GM21526 (cell line): ENCODE results near the gene NAB2.
A peak's percentile ranks its signal among the peaks of the same experiment; 100 is the strongest.
"Not testable (repeated sequence)": the region's sequence is repeated elsewhere in the genome, so short reads cannot be mapped to it uniquely, and the experiment has no call there.

Experiments
- ATAC-seq: cut with Tn5 transposase; IDR thresholded peaks from one replicate; pipeline ENCODE4 v1.9.1; 2021; ENCODE audit warnings: moderate library complexity; ENCODE audit not compliant: unreplicated experiment, low FRiP score

NAB2 gene

DNA sequence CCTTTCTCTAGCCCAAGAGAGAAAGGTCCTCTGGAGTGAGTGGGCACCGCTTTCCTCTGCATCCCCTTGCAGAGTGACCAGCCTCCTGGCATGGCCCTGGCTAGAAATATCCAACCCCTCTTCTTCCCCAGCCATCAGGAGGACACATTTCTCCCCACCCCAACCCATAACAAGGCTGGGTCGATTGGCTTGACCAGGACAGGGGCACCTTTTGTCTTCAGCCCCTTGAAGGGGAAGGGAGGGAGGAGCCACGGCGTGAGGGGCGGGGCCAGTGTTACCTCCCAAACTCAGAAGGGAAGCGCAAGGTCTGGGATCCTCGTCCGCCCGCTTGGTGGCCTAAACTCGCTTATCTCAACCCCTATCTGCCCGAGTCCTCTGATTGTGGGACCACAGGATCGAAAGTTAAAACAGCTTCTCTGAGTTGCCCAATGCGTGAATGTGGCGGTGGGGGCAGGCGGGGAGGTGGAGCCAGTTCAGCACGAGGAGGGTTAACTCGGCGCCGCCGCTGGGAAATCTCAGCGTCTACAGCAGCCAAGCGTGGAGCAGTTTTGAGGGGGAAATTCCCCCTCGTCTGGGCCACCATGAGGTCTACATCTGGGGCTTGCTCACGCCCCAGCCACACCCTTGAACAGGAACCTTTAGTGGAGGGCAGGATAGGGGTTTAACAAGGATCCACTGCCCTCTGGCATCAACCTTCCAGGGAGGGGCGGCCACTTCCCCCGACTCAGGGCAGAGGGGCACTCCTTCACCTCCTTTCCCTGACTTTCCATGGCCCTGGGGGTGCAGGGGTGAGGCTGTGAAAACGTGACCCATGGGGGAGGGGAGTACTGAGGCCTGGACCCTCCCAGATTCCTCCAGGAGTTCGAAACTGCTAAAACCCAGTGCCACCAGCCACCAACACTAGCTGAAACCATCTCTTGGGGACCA lies 21.5 kb downstream of the NAB2 start:
- ATAC-seq: peak; percentile 33

DNA sequence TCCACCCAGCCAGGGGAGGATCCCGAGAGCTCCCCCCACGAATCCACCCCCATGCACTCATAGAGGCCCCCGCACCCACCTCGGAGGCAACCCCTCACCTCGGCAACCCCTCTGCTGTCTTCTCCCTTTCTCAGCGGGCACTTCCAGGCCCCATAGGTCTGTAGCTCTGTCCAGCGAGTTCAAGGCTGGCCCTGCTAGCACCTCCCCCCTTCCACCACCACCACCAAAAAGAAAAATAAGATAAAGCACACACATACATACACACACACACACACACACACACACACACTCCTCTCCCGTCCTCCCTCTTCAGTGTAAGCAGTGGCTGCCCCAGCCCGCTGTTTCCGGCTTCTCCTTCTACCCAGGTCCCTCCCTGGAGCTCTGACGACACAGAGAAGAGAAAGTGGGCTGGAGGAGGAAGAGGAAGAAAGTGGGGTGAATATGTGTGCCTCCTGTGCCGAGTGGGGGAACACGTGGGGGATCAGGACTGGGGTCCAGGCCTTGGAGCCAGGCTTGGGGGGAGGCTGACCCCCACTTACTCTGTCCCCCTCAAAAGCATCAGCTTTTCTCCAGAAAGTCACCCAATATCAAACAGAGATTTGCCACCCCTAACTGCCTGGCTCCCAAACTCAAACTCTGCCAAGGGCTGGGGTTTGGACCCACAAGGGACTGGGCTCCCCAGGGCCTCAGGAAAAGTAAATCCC lies 22.3 kb downstream of the NAB2 start, which contains the start of gene STAT6:
Gene STAT6, minus strand, starts transcription at position 332 of the 704 bp plus-strand sequence. CDS start 3,084 bp downstream, outside the sequence.
- ATAC-seq: peak; percentile 51

DNA sequence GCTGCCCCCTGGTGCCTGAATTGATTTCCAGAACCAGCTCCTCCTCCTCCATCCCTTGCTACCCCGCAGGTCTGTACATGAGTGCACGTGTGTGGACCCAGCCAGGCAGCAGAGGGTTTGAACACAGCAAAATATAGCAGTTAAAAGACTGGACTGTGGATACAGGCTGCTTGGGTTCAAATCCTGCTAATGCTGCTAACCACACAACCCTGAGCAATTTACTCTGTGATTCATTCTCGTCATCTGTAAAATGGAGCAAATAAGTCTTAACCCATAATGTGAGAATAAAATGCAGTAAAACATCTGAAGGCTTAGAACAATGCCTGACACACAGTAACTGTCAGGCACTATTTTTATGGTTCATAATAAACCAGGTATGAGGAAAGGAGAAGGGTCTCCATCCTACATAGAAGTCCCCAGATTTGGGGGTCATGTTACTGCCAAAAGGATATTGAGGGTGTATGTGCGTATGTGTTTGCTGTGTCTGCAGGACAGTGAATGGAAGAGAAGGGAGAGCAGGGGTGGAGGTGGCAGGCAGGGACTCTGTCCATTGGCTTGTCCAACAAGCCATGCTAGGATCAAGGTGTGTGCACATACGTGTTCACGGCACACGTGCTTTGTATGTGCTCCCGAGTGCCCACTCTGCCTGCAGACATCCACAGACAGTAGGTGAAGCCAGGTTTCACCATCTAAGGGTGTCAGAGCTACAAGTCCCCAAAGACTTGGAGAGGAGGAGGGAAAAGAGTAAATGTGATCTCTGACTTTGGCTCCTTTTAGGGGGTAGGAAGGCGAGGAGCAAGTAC lies 23.8 kb downstream of the NAB2 start:
- peak; percentile 49 for ATAC-seq

DNA sequence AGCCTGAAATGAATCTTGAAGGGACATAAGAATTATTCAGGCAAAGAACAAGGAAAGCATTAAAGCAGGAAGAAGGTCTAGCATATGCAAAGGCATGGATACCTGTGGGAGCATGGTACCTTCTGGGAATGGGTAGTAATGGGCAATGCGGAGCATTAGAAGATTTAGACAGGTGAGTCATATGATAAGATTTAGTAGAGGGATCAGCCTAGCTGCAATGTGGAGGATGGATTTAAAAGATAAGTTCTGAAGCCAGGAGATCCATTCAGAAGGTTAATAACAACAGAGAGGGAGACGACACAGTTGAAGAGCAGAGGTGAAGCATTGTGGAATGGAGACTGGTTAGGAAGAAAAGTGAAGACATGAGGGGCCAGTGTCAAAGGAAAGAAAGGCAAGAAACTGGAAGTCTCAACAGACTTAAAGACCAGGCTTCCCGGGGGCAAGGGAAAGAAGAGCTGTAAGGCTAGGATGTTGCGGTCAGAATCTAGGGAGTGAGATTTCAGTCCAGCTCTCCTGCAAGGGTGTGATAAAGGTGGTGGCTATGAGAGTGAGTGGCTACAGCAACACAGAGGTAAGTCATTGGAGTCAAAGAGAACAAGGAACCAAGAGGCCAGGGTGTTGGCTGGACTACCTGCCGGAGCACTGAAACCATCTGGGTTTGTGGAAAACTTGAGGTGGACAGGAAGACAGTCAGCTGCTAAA lies 27.8 kb downstream of the NAB2 start:
- no peak for ATAC-seq

DNA sequence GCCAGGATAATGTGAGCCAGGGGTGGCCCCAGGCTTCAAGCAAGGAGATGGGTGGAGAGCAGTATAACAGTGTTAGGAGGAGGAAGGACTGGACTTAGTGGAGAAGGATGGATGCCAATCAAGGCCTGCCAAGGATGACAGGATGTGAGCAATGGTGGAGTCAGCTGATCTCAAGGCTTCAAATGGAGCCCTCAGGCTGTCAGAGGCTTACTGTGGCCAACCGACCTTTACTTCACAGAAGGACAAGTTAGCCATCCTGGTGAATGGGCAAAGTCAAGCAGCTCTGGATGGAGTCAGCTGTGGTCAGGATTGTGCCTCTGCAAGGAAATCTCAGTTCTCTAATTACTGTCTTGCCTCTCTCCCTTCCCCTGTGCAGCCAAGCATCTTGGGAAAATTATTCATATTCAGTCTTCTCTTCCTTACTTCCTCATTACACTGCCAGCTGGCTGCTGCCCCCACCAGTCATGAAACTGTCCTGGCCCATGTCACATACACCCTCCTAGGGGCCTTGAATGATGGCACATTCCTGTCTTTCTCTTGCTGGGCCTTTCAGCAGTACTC lies 29.9 kb downstream of the NAB2 start:
- ATAC-seq: no peak

DNA sequence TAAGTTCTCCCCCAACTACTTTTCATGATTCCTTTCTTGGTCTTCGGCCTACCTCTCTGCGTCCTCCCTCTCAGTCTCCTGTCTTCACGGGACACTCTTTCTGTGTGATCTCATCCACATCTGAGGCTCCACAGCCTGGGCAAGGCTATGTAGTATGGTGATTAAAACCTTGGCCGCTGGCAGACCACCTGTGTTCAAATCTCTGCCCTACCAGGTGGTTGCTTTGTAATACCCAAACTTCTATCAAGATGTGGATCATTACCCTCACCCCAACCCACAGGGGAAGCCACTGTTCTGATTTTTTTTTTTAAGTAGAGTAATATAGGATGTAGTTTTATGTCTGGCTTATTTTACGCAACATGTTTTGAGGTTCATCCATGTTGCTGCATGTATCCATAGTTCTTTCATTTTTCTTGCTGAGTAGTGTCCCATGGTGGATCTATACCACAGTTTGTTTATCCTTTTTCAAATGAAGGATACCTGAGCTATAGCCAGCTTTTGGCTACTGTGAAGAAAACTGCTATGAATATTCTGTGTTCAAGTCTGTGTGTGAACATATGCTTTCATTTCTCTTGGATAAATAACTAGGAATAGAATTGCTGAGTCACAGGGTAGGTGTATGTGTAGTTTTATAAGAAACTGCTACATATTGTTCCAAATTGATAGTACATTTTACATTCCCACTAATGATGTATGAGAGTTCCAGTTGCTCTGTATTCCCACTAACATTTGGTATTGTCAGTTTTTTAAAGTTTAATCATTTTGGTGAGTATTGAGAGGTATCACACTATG lies 30.6 kb downstream of the NAB2 start:
- ATAC-seq: no peak

DNA sequence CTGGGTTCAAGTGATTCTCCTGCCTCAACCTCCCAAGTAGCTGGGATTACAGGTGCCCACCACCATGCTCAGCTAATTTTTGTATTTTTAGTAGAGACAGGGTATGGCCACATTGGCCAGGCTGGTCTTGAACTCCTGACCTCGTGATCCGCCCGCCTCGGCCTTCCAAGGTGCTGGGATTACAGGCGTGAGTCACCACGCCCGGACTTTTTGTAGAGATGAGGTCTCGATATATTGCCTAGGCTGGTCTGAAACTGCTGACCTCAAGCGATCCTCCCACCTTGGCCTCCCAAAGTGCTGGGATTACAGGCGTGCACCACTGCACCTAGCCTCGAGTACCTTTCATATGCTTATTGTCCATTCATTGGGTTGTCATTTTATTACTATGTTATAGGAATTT lies 31.8 kb downstream of the NAB2 start:
- ATAC-seq: not testable (repeated sequence)

DNA sequence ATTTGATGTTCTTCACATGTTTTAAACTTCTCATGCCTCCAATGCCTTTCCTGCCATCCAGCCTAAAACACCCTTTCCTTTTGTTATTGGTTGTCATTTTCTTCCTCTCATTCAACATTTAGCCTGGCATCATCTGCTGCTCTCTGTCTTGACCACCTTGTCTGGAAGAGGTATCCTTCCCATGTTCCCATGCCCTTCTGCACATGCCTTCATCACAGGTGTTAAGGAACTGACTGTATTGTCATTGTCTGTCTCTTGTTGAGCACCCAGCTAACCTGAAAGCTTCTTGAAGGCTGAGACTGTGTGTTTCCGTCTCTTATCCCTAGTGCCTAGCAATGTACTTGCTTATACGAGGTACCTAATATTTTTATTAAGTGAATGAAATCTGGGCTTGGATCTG lies 34.9 kb downstream of the NAB2 start:
- ATAC-seq: no peak

DNA sequence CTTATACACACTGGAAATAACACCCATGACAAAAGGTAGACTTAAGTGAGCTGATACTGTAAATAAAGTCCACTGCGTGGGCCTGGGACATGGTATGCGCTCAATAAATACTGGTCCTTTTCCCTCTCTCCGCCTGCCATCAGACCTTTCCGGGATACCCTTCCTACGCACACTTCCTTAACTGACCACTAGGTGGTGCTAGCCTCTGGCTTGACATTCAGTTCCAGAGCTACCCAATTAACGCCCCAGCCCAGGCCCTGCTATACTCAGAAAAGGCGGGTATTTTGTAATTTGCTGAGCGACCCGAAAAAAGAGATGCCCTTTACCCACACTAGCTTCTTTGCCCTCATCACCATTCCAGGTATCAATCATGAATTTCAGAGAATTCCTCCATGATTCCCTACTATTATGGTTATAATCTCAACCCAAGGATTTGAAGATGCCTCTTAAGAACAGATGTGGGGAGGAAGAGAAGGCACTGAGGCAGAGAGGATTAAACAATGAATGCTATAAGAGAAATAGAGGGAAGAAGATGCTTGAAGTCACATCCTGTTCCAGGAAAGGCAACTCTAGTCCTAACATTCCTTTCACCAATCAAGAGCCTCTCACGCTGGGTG lies 35.5 kb downstream of the NAB2 start:
- ATAC-seq: no peak

DNA sequence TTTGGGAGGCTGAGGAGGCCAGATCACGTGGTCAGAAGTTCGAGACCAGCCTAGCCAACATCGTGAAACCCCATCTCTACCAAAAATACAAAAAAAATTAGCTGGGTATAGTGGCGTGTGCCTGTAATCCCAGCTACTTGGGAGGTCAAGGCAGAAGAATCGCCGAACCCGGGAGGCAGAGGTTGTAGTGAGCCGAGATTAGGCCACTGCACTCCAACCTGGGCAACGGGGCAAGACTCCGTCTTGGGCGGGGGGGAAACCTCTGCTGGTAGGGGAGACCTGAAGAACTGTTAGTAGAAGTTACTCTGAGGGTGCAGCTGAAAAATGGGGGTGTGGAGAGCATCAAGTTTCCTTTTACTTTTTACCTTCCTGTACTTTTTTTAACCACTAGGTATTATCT lies 37.1 kb downstream of the NAB2 start:
- no peak for ATAC-seq

DNA sequence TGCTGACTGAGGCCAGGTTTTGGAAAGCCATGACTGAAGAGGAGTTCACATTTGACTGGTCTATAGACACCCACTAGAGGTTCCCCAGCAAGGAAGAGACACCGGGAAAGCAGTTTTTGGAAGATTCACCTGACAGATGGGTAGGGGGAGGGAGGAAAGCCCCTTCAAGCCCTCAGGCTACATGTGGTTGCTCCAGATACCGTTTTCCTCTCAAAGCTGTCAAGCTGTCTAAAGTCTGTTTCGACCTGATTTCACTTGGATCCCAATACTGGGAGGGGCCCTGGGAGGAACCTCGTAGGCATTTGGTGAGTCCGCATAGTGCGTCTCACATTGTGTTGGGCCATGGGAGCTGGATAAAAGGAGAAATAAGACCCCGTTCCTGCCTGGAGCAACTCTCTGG lies 37.6 kb downstream of the NAB2 start:
- ATAC-seq: no peak

DNA sequence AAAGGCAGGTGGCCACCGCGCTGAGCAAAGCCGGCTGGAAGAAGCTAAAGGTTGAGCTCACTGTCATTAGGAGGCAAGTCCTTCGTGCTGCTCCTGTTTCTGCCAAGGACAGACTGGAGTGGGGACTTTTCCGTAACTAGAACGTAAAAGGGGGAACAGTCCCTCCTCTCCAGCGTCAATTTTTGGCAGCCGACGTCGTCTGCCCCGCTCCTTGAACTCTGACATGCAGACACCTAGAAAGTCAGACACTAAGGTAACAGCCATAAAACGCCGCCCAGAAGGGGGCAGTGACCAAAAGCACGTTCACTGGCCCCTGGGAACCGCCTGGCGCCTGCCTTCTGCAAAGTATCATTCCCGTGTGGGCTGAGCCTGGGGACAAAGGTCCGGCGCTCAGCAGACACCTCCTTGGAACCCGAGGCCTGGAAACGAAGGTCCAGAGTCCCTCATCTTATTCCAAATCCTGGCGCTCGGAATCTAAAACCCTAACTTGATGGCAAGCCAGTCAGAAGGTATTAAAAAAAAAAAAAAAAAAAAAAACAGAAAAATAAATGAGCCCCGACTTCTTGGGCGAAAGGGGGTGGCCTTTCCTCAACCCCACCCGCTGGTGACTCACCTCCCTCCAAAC lies 38.3 kb downstream of the NAB2 start:
- ATAC-seq: no peak

DNA sequence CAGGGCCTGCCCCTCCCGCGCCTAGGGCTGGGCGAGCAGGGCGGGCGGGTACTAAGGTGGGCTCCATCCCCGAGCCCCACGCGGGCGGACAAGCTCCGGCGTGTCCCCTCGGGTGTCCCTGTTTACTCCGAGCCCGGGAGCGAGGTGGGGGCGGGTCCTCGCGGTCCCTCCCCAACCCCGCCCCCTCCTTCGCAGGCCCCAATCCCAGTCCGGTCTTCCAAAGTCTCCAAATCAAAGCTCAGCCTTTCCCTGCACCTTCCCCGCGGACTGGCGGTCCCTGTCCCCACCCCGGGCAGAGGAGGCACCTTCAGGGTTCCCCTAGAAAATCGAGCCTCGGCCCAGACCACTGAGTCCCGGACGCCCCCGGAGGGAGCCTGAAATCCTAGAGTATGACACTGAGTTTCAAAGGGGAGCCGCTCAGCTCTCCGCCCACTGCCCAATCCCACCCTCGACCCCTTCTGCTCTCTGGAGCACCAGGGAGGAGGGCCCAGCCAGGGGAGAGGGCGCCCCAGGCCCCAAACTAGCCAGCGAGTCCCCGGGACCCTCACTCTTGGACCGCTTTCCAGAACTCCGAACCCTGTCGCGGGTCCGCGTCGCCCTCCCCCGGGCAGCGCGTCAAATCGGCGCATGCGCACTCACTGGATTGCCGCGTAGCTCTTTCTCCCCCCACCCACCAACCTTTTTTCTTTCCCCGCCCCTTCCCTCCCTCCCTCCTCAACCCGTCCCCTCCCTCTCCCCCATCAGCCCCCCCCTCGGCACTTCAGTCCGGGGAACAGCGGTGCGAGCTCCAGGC lies 39.0 kb downstream of the NAB2 start, which contains the start of gene LRP1:
Gene LRP1, plus strand, starts transcription at position 758 of the 793 bp plus-strand sequence. CDS start 482 bp downstream, outside the sequence.
- ATAC-seq: no peak

DNA sequence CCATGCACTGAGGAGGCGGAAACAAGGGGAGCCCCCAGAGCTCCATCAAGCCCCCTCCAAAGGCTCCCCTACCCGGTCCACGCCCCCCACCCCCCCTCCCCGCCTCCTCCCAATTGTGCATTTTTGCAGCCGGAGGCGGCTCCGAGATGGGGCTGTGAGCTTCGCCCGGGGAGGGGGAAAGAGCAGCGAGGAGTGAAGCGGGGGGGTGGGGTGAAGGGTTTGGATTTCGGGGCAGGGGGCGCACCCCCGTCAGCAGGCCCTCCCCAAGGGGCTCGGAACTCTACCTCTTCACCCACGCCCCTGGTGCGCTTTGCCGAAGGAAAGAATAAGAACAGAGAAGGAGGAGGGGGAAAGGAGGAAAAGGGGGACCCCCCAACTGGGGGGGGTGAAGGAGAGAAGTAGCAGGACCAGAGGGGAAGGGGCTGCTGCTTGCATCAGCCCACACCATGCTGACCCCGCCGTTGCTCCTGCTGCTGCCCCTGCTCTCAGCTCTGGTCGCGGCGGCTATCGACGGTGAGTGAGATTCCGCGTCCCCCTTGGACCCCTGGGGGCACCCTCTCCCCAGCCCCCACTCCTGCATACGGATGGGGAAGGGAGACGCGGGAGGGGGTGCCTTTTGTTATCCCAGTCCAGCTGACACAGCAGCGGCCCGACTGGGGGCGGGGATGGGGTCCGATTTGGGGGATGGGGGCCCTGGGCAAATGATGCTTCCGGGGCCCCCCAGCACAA lies 39.8 kb downstream of the NAB2 start:
- ATAC-seq: no peak

DNA sequence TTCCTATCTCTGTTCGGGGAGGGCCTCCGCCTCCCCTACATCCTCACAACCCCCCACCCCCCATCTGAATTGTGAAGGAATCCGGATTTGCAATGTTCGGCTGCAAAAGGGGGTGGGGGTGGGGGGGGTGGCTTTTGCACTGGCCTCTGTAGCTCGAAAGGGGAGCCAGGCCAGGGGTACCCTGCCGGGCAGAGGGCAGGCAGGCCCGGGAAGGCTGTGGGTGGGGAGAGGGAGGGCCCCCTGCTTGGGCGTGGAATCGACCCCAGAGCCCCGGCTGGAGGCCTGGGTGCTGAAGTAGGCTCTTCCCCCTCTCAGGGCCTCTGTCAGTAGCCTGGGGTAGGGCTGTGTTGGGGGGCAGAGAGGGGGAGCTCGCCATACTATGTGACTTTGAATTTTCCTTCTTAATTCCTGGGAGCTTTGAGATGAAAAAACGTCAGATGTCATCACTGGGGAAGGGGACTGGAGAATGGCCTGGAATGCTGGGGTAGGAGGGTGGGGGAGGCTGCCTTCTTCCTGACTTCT lies 40.5 kb downstream of the NAB2 start:
- ATAC-seq: no peak

DNA sequence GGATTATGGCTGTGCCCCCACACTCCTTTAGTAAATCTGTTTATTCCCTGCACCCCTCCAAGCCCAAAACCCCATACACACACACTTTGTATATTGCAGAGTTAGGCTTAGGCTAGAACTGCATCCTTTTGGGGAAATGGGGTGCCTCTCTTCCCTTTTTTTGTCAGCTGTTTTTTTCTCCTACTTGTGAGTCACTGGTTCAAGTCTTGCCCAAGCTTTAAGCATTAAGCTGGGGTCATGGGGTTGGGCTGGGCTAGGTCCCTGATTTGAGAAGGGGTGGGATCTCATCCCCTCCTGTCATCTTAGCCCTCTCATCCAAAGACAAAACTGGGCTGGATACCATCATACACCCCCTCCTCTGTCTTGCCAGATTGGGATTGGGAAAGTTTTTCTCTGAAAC lies 41.0 kb downstream of the NAB2 start:
- ATAC-seq: no peak
